Stimulated activated effector memory CD8-positive, alpha-beta T cell treated with anti-CD3 and anti-CD28 coated beads, Interleukin-12 subunit alpha, Interleukin-12 subunit beta, amount 100 ng/mL, for 72 hours (primary cell): Measurements from ENCODE around the gene TLK1.
A peak's percentile ranks its signal among the peaks of the same experiment; 100 is the strongest.

ENCODE experiments used
- ATAC-seq: fragments of 150-1000 bp; cut with Tn5 transposase; 2 replicates; pipeline ENCODE4 v1.10.0; 2021
- DNase-seq, 2 donors: peaks; one replicate each; pipeline ENCODE4 v3.0.0; 2021 to 2022; ENCODE audit warnings: low spot score in 2 of 2
- H3K27ac Mint-ChIP-seq: one replicate; pipeline ENCODE4 v1.8.0; 2022; ENCODE audit warnings: mild to moderate bottlenecking, mixed read lengths
- H3K36me3 Mint-ChIP-seq: one replicate; pipeline ENCODE4 v1.8.0; 2022; ENCODE audit warnings: mild to moderate bottlenecking, mixed read lengths
- H3K4me1 Mint-ChIP-seq: one replicate; pipeline ENCODE4 v1.8.0; 2022; ENCODE audit warnings: mixed read lengths
- H3K4me3 Mint-ChIP-seq: one replicate; pipeline ENCODE4 v1.8.0; 2022; ENCODE audit warnings: mild to moderate bottlenecking, mixed read lengths
- H3K9me3 Mint-ChIP-seq: one replicate; pipeline ENCODE4 v1.8.0; 2022; ENCODE audit warnings: mixed read lengths

Gene TLK1

DNA sequence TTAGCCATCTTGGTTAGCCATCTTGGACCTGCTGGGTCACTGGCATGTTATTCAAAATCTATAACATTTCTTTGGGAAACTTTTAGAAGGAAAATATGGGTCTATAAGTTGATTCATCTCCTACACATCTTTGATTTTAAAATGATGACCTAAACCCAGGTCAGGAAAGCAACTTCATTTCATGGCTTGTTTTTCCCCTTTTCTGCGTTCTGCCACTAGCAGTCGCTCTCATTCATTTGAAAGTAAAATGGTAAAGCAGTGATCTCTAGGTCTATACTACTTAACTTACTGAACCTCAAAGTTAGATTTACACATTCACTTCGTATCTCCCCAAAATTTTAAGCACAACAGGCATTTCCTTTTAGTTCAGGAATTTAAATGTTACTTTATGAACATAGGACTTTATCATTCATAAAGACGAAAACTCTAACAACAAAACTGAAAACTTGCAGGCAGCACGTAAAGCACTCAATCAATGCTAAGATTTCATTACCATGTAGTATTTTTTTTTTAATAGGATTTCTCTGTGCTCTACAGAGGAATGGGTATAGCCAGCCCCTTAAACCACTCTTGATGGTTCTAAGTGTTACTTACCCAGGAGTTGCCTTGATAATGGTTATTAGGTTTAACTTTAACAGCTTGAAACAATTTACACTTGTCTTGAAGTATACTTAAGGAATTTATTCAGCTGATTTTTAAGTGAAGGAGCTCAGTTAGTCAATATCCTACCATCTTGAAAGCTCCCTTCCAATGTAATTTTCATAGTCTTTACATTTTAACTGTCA, 169.1 kb downstream of the TLK1 start:
- peaks cover 75% of the 10 kb centered on the region for H3K36me3 Mint-ChIP-seq
- H3K9me3 Mint-ChIP-seq = no peaks in the 10 kb centered on the region
- ATAC-seq (no peak), DNase-seq (no peak)
- no peaks in the 10 kb centered on the region for H3K4me1 Mint-ChIP-seq
- no peak overlapping the region for H3K4me3 Mint-ChIP-seq
- no peak overlapping the region for H3K27ac Mint-ChIP-seq

- no peaks in the 10 kb centered on the region for H3K9me3 Mint-ChIP-seq
- DNase-seq = no peak
- H3K36me3 Mint-ChIP-seq = peaks cover 30% of the 10 kb centered on the region
- H3K27ac Mint-ChIP-seq = no peak overlapping the region
- H3K4me1 Mint-ChIP-seq = peaks cover 8% of the 10 kb centered on the region
- no peak overlapping the region for H3K4me3 Mint-ChIP-seq
- no peak for ATAC-seq
Measured at GRCh38 chr2:170986566-170987258, 174.0 kb downstream of the TLK1 start.

DNA sequence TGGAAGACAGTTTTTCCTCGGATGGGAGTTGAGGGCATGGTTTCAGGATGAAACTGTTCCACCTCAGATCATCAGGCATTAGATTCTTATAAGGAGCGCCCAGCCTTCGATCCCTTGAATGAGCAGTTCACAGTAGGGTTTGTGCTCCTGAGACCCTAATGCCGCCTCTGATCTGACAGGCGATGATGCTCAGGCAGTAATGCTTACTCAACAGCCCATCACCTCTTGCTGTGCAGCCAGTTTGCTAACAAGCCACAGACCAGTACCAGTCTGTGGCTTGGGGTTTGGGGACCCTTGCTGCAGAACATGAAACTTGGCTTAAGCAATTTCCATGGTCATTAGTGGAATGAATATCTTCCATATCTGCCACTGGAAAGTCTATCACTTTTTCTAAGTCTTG, 175.3 kb downstream of the TLK1 start:
- Mint-ChIP-seq H3K27ac (no peak overlapping the region), H3K36me3 (peaks cover 21% of the 10 kb centered on the region), H3K9me3 (no peaks in the 10 kb centered on the region), H3K4me3 (no peak overlapping the region), H3K4me1 (peaks cover 15% of the 10 kb centered on the region)
- DNase-seq (no peak), ATAC-seq (no peak)

GRCh38 chr2:170984079-170984478, 176.6 kb downstream of the TLK1 start:
- no peak for DNase-seq
- peaks cover 14% of the 10 kb centered on the region for H3K36me3 Mint-ChIP-seq
- H3K27ac Mint-ChIP-seq = no peak overlapping the region
- ATAC-seq = no peak
- H3K4me1 Mint-ChIP-seq = peaks cover 15% of the 10 kb centered on the region
- no peak overlapping the region for H3K4me3 Mint-ChIP-seq
- no peaks in the 10 kb centered on the region for H3K9me3 Mint-ChIP-seq

DNA sequence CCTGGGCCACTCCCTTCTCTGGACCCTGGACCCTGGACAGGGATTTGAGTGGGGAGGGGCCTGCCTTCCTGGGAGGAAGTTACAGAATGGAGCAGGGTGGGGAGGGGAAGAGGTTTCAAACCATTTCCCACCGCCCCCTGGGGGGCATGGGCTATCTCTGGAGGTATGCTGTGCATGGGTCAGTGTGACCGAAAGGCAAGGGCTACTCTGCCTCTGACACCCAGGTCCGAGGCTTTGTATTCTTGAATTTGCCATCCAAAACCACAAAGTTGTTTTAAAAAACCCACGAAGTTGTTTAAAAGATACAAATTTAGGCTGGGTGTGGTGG, 184.8 kb downstream of the TLK1 start:
- no peak overlapping the region for H3K4me3 Mint-ChIP-seq
- H3K9me3 Mint-ChIP-seq = no peaks in the 10 kb centered on the region
- DNase-seq = no peak
- H3K36me3 Mint-ChIP-seq = peaks cover 7% of the 10 kb centered on the region
- no peak overlapping the region for H3K27ac Mint-ChIP-seq
- peaks cover 22% of the 10 kb centered on the region for H3K4me1 Mint-ChIP-seq
- ATAC-seq = no peak

GRCh38 chr2:170975127-170975942, 185.4 kb downstream of the TLK1 start:
- H3K27ac Mint-ChIP-seq = peak overlapping the region; percentile 35
- ATAC-seq = no peak
- DNase-seq = no peak
- no peak overlapping the region for H3K4me3 Mint-ChIP-seq
- no peaks in the 10 kb centered on the region for H3K9me3 Mint-ChIP-seq
- peaks cover 22% of the 10 kb centered on the region for H3K4me1 Mint-ChIP-seq
- peaks cover 7% of the 10 kb centered on the region for H3K36me3 Mint-ChIP-seq

DNA sequence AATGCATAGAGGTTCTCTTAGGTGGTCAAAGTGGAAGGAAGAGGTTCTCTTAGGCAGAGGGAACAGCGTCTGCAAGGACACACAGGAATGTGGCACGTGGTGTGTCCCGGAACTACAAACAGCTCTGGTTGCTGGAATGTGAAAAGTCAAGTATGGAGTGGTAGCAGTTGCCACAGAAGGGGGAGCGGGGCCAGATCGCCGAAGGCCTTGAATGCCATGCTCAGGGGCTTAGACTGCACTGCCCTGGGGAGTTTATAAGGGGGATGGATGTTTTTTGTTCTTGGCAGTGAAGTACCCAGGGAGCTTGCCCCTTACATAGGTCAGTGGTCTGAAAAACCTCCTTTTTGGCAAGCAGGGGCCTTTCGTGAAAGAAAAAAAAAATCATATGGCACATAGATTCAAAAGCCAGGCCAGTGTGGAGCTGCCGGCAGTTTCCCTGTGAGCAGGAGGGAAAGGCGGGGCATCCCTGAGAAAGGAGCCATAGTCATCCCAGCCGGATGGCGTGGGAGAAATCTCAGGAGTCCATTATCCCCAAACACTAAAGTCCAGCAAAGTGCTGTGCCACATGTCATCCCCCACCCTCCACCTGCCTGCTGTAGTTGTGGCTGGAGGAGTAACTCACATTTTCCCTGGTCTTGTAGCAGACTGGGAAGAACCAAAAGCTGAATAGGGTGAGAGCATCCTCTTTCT, 186.2 kb downstream of the TLK1 start:
- no peak for DNase-seq
- peak overlapping the region; percentile 64 for H3K4me3 Mint-ChIP-seq

DNA sequence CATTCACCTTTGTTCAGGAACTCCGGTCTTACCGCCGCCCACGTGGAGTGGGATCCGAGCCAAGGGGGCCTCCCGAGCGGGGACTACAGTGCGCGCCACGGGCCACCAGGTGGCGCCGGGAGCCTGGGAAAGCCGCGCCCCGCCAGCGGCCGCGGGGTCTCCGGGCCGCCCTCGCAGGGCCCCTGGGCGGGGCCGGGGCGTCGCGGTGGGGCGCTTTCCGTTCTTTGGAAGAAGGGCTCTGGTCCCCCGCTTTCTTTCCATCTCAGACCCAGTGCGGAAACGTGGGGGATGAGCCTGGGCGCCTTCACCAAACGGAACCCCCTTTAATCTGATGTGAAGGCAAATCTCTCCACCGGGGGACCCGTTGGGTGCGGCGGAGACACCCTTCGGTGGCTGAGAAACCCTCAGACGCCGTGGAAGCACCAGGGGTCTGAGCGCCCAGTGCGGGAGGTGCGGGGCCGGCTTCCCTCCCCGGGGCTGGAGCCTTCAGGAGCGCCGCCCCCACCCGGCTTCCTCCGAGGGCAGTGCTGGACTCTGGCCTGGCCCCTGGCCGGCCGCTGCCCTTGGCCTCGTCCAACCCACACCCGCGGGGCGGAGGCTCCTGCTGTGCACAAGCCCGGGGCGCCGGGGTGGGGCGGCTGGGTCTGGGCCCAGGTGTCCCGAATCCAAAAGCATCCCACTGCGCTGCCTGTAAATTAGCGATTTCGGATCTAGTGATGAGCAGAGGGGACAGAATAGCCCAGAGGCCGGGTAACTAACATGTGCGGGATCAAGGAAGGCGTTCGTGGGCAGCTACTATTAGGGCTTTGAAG, 187.0 kb downstream of the TLK1 start:
- Mint-ChIP-seq H3K9me3 (no peaks in the 10 kb centered on the region), H3K4me1 (peaks cover 22% of the 10 kb centered on the region), H3K4me3 (peak overlapping the region; percentile 64), H3K36me3 (peaks cover 10% of the 10 kb centered on the region), H3K27ac (peak overlapping the region; percentile 63)
- ATAC-seq (peak; percentile 96), DNase-seq (peak; percentile 92 to 93)

More for the DNA sequence above, 186.2 kb downstream of the TLK1 start:
- peaks cover 7% of the 10 kb centered on the region for H3K36me3 Mint-ChIP-seq
- H3K4me1 Mint-ChIP-seq = peaks cover 22% of the 10 kb centered on the region
- peak overlapping the region; percentile 63 for H3K27ac Mint-ChIP-seq
- ATAC-seq = no peak
- H3K9me3 Mint-ChIP-seq = no peaks in the 10 kb centered on the region

DNA sequence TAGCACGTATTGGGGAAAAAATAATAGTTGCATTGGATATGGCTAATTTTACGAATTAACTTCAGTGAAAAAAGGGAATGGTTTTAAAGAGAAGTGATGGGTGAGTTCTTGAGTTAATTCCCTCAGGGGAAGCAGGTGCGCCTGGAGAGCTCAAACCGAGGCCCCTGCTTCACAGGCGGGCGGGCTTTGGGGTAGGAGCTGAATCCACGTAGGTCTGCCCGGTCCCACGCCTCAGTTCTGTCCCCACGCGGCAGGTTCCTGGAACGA, 187.5 kb downstream of the TLK1 start:
- Mint-ChIP-seq H3K27ac (peak overlapping the region; percentile 63), H3K36me3 (peaks cover 16% of the 10 kb centered on the region)

GRCh38 chr2:170972296-170973224, 188.1 kb downstream of the TLK1 start:
- peaks cover 22% of the 10 kb centered on the region for H3K36me3 Mint-ChIP-seq
- DNase-seq (peak in 1 of 2 donors; percentile 48), ATAC-seq (no peak)
- H3K9me3 Mint-ChIP-seq = no peaks in the 10 kb centered on the region
- peak overlapping the region; percentile 63 for H3K27ac Mint-ChIP-seq
- peaks cover 15% of the 10 kb centered on the region for H3K4me1 Mint-ChIP-seq
- peak overlapping the region; percentile 64 for H3K4me3 Mint-ChIP-seq

More for the DNA sequence above, 187.5 kb downstream of the TLK1 start:
- Mint-ChIP-seq H3K4me3 (peak overlapping the region; percentile 64), H3K4me1 (peaks cover 21% of the 10 kb centered on the region), H3K9me3 (no peaks in the 10 kb centered on the region)
- ATAC-seq = no peak
- DNase-seq = no peak

DNA sequence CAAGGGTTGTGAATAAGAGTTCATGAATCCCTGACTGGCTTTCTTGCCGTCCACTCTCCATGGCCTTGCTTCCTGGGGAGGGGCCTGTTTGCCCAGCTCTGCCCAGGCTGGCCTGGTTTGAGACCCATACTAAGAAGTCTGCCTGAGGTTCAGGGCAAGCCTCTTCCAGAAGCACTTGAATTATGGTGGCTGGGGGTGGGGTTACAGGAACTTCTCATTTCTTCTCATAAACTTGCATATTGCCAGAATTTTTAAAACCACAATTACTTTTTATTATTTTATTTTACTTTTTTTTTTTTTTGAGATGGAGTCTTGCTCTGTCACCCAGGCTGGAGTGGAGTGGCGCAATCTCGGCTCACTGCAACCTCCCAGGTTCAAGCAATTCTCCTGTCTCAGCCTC, 189.6 kb downstream of the TLK1 start:
- Mint-ChIP-seq H3K9me3 (no peaks in the 10 kb centered on the region), H3K36me3 (peaks cover 37% of the 10 kb centered on the region)
- DNase-seq = peak in 1 of 2 donors; percentile 41

GRCh38 chr2:170969872-170970496, 190.7 kb downstream of the TLK1 start:
- H3K4me3 Mint-ChIP-seq = no peak overlapping the region
- H3K27ac Mint-ChIP-seq = no peak overlapping the region
- no peaks in the 10 kb centered on the region for H3K9me3 Mint-ChIP-seq
- DNase-seq (peak in 1 of 2 donors; percentile 33), ATAC-seq (no peak)
- peaks cover 15% of the 10 kb centered on the region for H3K4me1 Mint-ChIP-seq
- peaks cover 47% of the 10 kb centered on the region for H3K36me3 Mint-ChIP-seq

More for the DNA sequence above, 189.6 kb downstream of the TLK1 start:
- ATAC-seq = no peak
- Mint-ChIP-seq H3K27ac (no peak overlapping the region), H3K4me1 (peaks cover 15% of the 10 kb centered on the region), H3K4me3 (no peak overlapping the region)

GRCh38 chr2:170969030-170969429, 191.7 kb downstream of the TLK1 start:
- Mint-ChIP-seq H3K27ac (peak overlapping the region; percentile 77), H3K4me1 (peaks cover 11% of the 10 kb centered on the region), H3K9me3 (no peaks in the 10 kb centered on the region), H3K36me3 (peaks cover 57% of the 10 kb centered on the region), H3K4me3 (no peak overlapping the region)
- ATAC-seq = no peak
- peak in 1 of 2 donors; percentile 26 for DNase-seq
